IPS-18a (cell line): Measurements from ENCODE around the gene HYI.

Experiments
- H3K27ac ChIP-seq: one replicate; pipeline ENCODE4 v1.5.1; 2013; ENCODE audit warnings: low read length
- H3K27me3 ChIP-seq: one replicate; pipeline ENCODE4 v1.6.1; 2013; ENCODE audit warnings: mild to moderate bottlenecking, low read length; ENCODE audit not compliant: control insufficient read depth, insufficient read depth
- H3K36me3 ChIP-seq: one replicate; pipeline ENCODE4 v1.6.1; 2013; ENCODE audit warnings: low read depth, low read length; ENCODE audit not compliant: control insufficient read depth
- H3K4me1 ChIP-seq: one replicate; pipeline ENCODE4 v1.6.1; 2013; ENCODE audit warnings: low read depth, low read length; ENCODE audit not compliant: control insufficient read depth
- H3K4me3 ChIP-seq: one replicate; pipeline ENCODE4 v1.5.1; 2013; ENCODE audit warnings: low read length
- H3K9ac ChIP-seq: one replicate; pipeline ENCODE4 v1.6.1; 2013; ENCODE audit warnings: mild to moderate bottlenecking, low read length, moderate library complexity
- H3K9me3 ChIP-seq: one replicate; pipeline ENCODE4 v1.6.1; 2013; ENCODE audit warnings: low read depth, low read length; ENCODE audit not compliant: control insufficient read depth

Gene HYI

DNA sequence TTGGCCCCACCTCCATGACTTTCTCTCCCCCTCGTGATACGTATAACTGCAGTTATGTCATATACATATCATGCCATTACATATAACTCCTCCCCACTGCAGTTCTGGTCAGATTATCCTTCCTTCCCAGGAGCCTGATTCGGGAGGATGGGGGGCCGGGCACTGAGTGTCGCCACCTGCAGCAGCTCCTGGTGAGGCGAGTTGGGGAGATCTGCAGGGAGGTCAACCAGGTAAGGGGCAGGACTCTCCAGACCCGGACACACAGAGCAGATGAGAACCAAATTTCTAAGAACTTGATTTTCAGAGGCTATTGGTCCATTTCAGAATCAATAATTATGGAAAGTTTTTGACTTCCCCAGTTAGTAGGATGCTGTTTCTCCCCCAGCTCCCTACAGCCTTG, 19.5 kb downstream of the HYI start:
- Histone ChIP-seq H3K36me3 (peaks cover 16% of the 10 kb centered on the region), H3K9me3 (no peaks in the 10 kb centered on the region), H3K27me3 (no peaks in the 10 kb centered on the region), H3K9ac (no peak overlapping the region), H3K27ac (no peak overlapping the region), H3K4me1 (no peaks in the 10 kb centered on the region), H3K4me3 (no peak overlapping the region)

DNA sequence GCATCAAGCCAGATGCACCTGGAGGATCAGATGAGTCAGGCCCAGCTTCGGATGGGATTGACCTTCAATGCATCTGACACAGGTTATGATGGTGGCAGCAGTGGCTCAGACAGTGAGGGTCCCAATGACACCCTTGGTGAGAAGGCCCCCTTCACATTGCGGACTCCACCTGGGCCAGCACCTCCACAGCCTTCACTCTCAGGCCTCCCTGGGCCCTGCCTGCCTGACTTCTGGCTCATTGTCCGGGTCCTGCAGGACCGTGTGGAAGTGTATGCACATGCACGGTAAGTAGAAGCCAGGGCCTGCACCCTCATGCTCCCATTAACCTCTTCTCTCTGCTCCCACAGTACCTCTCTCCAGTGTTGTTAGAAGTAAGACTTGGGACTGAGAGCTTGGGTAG, 20.8 kb downstream of the HYI start:
- Histone ChIP-seq H3K36me3 (peaks cover 22% of the 10 kb centered on the region), H3K4me1 (no peaks in the 10 kb centered on the region), H3K27ac (no peak overlapping the region), H3K4me3 (no peak overlapping the region), H3K9me3 (no peaks in the 10 kb centered on the region), H3K27me3 (no peaks in the 10 kb centered on the region), H3K9ac (no peak overlapping the region)

DNA sequence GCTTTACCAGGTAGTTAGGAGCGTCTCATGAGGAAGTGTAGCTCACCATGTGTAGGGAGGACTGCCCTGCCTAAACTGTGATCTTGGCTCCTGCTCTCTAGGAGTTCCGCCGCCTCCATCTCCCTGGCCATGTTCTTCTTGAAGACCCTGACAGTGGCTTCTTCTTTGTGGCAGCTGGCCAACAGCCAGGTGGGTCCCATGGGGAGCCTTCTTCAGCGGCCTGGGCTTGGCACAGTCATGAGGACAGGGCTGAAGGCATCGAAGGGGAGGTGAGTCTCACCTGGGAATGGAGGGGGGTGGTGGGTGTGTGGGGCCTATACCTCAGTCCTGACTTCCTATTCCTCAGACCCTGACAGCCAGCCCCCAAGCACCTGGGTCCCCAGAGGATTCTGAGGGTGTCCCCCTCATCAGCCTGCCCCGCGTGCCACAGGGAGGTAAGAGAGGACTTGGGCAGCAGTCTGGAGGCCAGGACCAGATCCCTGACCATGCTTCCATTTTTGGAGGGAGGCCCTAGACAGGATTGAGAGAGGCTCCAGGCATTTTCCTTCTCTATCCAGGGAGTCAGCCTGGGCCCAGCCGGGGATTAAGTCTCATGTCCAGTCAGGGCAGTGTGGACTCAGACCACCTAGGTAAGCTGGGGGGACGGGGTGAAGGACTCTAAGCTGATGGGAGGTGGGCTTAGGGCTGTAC, 21.4 kb downstream of the HYI start:
- no peak overlapping the region for H3K4me3 ChIP-seq
- H3K4me1 ChIP-seq = no peaks in the 10 kb centered on the region
- peaks cover 28% of the 10 kb centered on the region for H3K36me3 ChIP-seq
- H3K27ac ChIP-seq = no peak overlapping the region
- H3K9ac ChIP-seq = no peak overlapping the region
- no peaks in the 10 kb centered on the region for H3K27me3 ChIP-seq
- no peaks in the 10 kb centered on the region for H3K9me3 ChIP-seq

DNA sequence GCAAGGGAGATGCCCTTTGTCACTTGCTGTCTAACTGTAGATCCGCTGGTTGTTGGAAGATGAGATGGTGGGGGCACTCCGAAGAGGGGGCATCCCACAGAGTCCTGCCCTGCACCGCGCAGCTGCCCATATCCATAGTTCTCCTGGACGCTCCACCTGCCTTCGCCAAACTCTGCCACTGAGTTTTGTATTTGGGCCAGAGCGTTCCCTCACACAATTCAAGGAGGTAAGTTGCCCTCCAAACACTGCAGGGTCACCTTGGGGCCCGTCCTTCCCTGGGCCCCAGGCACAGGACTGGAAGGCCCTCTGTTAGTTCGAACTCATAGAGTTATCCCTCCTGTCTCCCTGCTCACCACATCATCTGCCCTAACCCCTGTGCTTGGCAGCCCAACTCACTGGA, 22.1 kb downstream of the HYI start:
- no peaks in the 10 kb centered on the region for H3K9me3 ChIP-seq
- H3K27me3 ChIP-seq = no peaks in the 10 kb centered on the region
- H3K4me1 ChIP-seq = no peaks in the 10 kb centered on the region
- H3K27ac ChIP-seq = no peak overlapping the region
- peaks cover 31% of the 10 kb centered on the region for H3K36me3 ChIP-seq
- H3K4me3 ChIP-seq = no peak overlapping the region
- H3K9ac ChIP-seq = no peak overlapping the region

DNA sequence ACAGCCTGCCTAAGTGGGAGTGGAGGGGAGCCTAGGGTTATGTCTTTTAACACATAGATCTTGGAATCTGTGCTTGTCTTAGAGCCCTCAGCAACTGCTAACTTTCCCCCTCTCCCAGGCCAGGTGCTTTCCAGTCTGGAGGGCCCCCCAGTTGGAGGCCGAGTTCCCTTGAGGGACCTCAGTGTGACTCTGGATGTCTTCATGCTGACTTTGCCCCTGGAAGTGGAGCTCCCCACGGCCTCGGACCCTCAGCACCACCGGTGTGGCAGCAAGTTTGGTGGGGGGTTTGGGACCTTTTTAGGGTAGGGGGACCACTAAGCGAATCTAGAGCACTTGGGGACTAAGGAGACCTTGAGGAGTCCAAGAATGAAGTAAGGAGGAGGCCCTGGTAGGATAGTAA, 22.9 kb downstream of the HYI start:
- H3K9me3 ChIP-seq = no peaks in the 10 kb centered on the region
- H3K4me3 ChIP-seq = no peak overlapping the region
- H3K36me3 ChIP-seq = peaks cover 32% of the 10 kb centered on the region
- no peak overlapping the region for H3K9ac ChIP-seq
- H3K27me3 ChIP-seq = no peaks in the 10 kb centered on the region
- no peak overlapping the region for H3K27ac ChIP-seq
- H3K4me1 ChIP-seq = no peaks in the 10 kb centered on the region

DNA sequence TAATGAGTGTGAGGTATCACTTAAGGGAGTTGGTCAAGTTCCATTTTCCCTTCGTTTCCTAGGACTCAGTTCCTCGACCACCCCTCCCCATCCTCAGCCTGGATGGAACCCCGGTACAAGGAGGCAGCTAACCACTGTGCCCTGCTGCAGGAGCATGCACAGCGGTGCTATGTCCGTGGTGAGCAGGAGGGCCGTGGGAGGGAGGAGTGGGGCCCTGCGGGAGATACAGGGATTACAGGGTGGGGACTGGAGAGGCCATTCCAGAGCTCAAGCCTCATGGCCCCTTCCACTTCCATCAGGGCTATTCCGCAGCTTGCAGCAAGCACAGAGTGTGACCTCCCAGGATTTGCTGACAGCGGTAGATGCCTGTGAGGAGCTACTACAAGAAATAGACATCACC, 25.8 kb downstream of the HYI start:
- H3K4me3 ChIP-seq = no peak overlapping the region
- H3K27me3 ChIP-seq = no peaks in the 10 kb centered on the region
- no peak overlapping the region for H3K27ac ChIP-seq
- H3K9me3 ChIP-seq = no peaks in the 10 kb centered on the region
- peaks cover 36% of the 10 kb centered on the region for H3K36me3 ChIP-seq
- H3K9ac ChIP-seq = no peak overlapping the region
- no peaks in the 10 kb centered on the region for H3K4me1 ChIP-seq

DNA sequence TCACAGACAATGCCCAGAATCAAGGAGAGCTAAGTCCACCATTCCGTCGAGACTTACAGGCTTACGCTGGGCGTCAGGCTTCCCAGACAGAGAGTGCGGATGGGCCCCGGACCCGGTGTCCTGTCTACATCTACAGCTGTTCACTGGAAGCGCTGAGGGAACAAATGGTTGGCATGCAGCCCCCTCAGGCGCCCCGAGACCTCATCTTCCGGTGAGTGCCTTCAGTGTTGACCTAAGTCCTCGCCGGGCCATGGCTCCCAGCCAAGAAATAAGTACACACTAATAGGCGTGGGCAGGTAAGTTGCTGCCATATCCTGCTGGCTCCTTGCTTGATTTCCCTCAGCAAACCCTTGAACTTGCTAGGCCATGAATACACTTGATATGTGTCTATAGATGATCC, 26.2 kb downstream of the HYI start:
- Histone ChIP-seq H3K27ac (no peak overlapping the region), H3K4me3 (no peak overlapping the region), H3K9ac (no peak overlapping the region), H3K9me3 (no peaks in the 10 kb centered on the region), H3K36me3 (peaks cover 36% of the 10 kb centered on the region), H3K4me1 (no peaks in the 10 kb centered on the region), H3K27me3 (no peaks in the 10 kb centered on the region)

DNA sequence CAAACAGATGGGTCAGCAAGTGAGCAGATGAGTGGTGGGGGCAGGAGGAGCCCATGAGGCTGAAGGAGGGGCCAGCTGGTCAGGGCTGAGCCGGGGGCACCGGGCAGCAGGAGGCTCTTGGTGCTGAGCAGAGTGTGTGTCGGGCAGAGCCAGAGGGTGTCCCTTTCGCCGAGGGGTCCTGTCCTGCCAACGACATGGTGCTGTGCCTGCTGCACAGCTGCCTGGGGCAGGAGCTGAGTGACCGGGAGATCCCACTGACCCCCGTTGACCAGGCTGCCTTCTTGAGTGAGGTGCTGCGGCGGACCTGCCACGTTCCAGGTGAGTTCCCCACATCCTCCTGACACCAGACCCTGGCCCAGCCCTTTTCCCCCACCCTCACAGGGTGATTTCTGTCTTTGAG, 27.5 kb downstream of the HYI start:
- Histone ChIP-seq H3K9me3 (no peaks in the 10 kb centered on the region), H3K4me3 (no peak overlapping the region), H3K36me3 (peaks cover 32% of the 10 kb centered on the region), H3K9ac (no peak overlapping the region), H3K27ac (no peak overlapping the region), H3K4me1 (no peaks in the 10 kb centered on the region), H3K27me3 (no peaks in the 10 kb centered on the region)

DNA sequence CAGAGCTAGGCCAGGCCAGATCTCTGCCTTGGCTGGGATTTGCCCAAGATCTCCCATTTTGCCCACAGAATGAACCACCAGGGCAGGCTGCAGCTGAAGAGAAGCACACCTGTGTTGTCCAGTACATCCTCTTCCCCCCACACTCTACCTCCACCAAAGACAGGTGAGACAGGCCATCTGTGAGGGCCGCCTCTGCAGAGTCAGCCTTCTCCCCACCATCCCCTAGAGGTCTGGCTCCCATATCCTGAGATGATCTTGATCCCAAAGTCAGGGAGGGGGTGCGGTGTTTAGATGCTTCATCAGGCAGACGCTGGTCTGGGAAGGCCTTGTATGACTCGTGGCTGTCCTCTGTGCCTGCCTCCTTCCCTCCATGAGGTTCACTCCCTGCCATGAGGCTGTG, 28.7 kb downstream of the HYI start:
- H3K27me3 ChIP-seq = no peaks in the 10 kb centered on the region
- peaks cover 35% of the 10 kb centered on the region for H3K36me3 ChIP-seq
- H3K27ac ChIP-seq = no peak overlapping the region
- no peak overlapping the region for H3K4me3 ChIP-seq
- H3K4me1 ChIP-seq = no peaks in the 10 kb centered on the region
- H3K9me3 ChIP-seq = no peaks in the 10 kb centered on the region
- no peak overlapping the region for H3K9ac ChIP-seq

DNA sequence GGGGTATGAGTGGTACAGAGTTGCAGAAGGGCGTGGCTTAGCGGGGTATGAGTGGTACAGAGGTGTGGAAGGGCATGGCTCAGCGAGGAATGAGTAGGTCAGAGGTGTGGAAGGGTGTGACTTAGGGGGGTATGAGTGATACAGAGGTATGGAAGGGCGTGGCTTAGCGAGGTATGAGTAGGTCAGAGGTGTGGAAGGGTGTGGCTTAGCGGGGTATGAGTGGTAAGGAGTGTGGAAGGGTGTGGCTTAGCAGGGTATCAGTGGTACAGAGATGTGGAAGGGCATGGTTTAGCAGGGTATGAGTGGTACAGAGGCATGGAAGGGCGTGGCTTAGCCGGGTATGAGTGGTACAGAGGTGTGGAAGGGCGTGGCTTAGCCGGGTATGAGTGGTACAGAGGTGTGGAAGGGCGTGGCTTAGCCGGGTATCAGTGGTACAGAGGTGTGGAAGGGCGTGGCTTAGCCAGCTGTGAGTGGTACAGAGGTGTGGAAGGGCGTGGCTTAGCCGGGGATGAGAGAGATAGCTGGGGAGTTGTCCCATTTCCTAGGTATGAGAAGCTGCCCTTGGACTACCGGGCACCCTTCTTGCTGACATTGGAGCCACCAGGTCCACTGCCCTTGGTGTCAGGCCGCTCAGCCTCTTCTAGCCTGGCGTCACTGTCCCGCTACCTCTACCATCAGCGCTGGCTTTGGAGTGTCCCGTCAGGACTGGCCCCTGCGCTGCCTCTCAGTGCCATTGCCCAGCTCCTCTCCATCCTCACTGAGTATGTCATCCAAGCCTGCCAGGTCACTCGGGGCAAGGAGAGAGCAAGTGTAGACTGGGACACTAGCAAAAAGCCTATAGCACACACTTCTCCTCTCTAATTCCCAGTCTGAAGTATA, 29.8 kb downstream of the HYI start:
- no peak overlapping the region for H3K9ac ChIP-seq
- H3K9me3 ChIP-seq = no peaks in the 10 kb centered on the region
- no peak overlapping the region for H3K4me3 ChIP-seq
- peaks cover 38% of the 10 kb centered on the region for H3K36me3 ChIP-seq
- no peaks in the 10 kb centered on the region for H3K4me1 ChIP-seq
- H3K27me3 ChIP-seq = no peaks in the 10 kb centered on the region
- no peak overlapping the region for H3K27ac ChIP-seq

DNA sequence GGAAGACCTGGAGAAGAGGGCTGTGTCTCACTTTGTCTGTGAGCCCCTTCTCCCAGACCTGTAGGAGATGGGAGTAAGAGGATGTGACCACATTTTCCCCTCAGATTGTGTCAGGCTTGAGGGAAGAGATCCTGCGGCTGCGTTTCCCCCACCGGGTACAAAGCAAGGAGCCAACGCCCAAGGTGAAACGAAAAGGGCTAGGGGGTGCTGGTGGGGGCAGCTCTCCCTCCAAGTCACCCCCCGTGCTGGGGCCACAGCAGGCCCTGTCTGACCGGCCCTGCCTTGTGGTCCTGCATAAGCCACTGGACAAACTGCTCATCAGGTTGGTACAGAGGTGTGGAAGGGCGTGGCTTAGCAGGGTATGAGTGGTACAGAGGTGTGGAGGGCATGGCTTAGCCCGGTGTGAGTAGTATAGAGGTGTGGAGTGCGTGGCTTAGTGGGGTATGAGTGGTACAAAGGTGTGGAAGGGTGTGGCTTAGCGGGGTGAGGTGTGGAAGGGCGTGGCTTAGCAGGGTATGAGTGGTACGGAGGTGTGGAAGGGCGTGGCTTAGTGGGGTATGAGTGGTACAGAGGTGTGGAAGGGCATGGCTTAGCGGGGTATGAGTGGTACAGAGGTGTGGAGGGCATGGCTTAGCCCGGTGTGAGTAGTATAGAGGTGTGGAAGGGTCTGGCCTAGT, 30.6 kb downstream of the HYI start:
- H3K9me3 ChIP-seq = no peaks in the 10 kb centered on the region
- H3K36me3 ChIP-seq = peaks cover 35% of the 10 kb centered on the region
- no peak overlapping the region for H3K27ac ChIP-seq
- H3K4me3 ChIP-seq = no peak overlapping the region
- no peak overlapping the region for H3K9ac ChIP-seq
- no peaks in the 10 kb centered on the region for H3K4me1 ChIP-seq
- no peaks in the 10 kb centered on the region for H3K27me3 ChIP-seq
